ENCODE measurements around the gene B3GNT7. TPM values are rescaled to one million over a fixed set of nuclear protein-coding genes. Genes with fewer than 3 reads are reported as not detected.

The B3GNT7 gene
- total and polyA plus RNA-seq, 2 of the 4 experiments (the other 2 are of a cell fraction) = under 0.01 to 0.03 TPM

GRCh38 chr2:231371430-231372054 is 24.0 kb upstream of the B3GNT7 start:
- no peak for ATAC-seq (ENCODE audit: low read depth)
- DNase-seq = no peak

More at GRCh38 chr2:231371430-231372054, 24.0 kb upstream of the B3GNT7 start:
- H4K20me1 ChIP-seq (ENCODE audit: insufficient read depth, low read length) = no peaks in the 10 kb centered on the region
- H2BK20ac ChIP-seq (ENCODE audit: low read depth, low read length) = no peak overlapping the region
- H2BK120ac ChIP-seq (ENCODE audit: low read depth, low read length) = no peak overlapping the region
- no peak overlapping the region for H3K14ac ChIP-seq (replicated peaks; ENCODE audit: low read depth, low read length)
- H3K9me3 ChIP-seq (ENCODE audit: control insufficient read depth, insufficient read depth, low read length) = no peaks in the 10 kb centered on the region
- H2AFZ ChIP-seq (replicated peaks; ENCODE audit: low read length, poor library complexity) = no peak overlapping the region
- POLR2A ChIA-PET (ENCODE audit: unreplicated experiment) = no interaction called here
- BruUV-seq (replicated peaks) = no TSS peak
- no peak overlapping the region for H3K4me2 ChIP-seq (ENCODE audit: low read depth, low read length)
- H3K4me3 ChIP-seq (ENCODE audit: insufficient read depth, low read depth, low read length) = no peak overlapping the region
- CTCF ChIA-PET = no interaction called here
- H3K79me1 ChIP-seq (ENCODE audit: low read depth in 1 of 2, low read length in 2 of 2) = no peaks in the 10 kb centered on the region
- H2AK9ac ChIP-seq (replicated peaks; ENCODE audit: low read depth, low read length, poor library complexity) = no peak overlapping the region
- intact Hi-C loops (cut with micrococcal nuclease) (no loop called here), in situ Hi-C loops (cut with MboI; ENCODE audit: low sequenced_read_pairs) (no loop called here), dilution Hi-C loops (cut with HindIII; ENCODE audit: low sequenced_read_pairs, unreplicated experiment) (no loop called here)
- no peak overlapping the region for H4K5ac ChIP-seq (ENCODE audit: low read depth, low read length)
- no peaks in the 10 kb centered on the region for H3K4me1 ChIP-seq (ENCODE audit: control insufficient read depth, insufficient read depth, low read length)
- TF ChIP-seq FOS (IDR thresholded peaks at IDR 0.05; ENCODE audit: low read depth, low read length) (no peak), NFE2L2 (IDR thresholded peaks at IDR 0.05; ENCODE audit: low read depth, low read length) (no peak), MAFK (IDR thresholded peaks at IDR 0.05; ENCODE audit: low read depth, low read length) (no peak), RFX5 (IDR thresholded peaks at IDR 0.05; ENCODE audit: low read depth, low read length) (no peak), MAZ (IDR thresholded peaks at IDR 0.05; ENCODE audit: borderline replicate concordance, low read depth, low read length) (no peak), CHD1 (IDR thresholded peaks at IDR 0.05; ENCODE audit: low read depth, low read length) (no peak), CEBPB (IDR thresholded peaks at IDR 0.05; ENCODE audit: low read depth, low read length) (no peak), MXI1 (IDR thresholded peaks at IDR 0.05; ENCODE audit: borderline replicate concordance, low read depth, low read length) (no peak), SMC3 (IDR thresholded peaks at IDR 0.05; ENCODE audit: low read depth, low read length) (no peak), BHLHE40 (IDR thresholded peaks at IDR 0.05; ENCODE audit: low read depth, low read length) (no peak)
- TF ChIP-seq, protein P1, sequence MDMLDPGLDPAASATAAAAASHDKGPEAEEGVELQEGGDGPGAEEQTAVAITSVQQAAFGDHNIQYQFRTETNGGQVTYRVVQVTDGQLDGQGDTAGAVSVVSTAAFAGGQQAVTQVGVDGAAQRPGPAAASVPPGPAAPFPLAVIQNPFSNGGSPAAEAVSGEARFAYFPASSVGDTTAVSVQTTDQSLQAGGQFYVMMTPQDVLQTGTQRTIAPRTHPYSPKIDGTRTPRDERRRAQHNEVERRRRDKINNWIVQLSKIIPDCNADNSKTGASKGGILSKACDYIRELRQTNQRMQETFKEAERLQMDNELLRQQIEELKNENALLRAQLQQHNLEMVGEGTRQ (IDR thresholded peaks at IDR 0.05; ENCODE audit: low read depth, low read length) = no peak
- TF ChIP-seq, protein P2, sequence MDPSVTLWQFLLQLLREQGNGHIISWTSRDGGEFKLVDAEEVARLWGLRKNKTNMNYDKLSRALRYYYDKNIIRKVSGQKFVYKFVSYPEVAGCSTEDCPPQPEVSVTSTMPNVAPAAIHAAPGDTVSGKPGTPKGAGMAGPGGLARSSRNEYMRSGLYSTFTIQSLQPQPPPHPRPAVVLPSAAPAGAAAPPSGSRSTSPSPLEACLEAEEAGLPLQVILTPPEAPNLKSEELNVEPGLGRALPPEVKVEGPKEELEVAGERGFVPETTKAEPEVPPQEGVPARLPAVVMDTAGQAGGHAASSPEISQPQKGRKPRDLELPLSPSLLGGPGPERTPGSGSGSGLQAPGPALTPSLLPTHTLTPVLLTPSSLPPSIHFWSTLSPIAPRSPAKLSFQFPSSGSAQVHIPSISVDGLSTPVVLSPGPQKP (IDR thresholded peaks at IDR 0.05; ENCODE audit: borderline replicate concordance, low read depth, low read length) = no peak
- TF ChIP-seq, protein P3, sequence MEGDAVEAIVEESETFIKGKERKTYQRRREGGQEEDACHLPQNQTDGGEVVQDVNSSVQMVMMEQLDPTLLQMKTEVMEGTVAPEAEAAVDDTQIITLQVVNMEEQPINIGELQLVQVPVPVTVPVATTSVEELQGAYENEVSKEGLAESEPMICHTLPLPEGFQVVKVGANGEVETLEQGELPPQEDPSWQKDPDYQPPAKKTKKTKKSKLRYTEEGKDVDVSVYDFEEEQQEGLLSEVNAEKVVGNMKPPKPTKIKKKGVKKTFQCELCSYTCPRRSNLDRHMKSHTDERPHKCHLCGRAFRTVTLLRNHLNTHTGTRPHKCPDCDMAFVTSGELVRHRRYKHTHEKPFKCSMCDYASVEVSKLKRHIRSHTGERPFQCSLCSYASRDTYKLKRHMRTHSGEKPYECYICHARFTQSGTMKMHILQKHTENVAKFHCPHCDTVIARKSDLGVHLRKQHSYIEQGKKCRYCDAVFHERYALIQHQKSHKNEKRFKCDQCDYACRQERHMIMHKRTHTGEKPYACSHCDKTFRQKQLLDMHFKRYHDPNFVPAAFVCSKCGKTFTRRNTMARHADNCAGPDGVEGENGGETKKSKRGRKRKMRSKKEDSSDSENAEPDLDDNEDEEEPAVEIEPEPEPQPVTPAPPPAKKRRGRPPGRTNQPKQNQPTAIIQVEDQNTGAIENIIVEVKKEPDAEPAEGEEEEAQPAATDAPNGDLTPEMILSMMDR (conservative IDR thresholded peaks at IDR 0.05; ENCODE audit: low read depth, low read length) = no peak
- no peaks in the 10 kb centered on the region for H3K9me1 ChIP-seq (ENCODE audit: insufficient read depth, low read length)
- H2BK5ac ChIP-seq (ENCODE audit: low read depth, low read length, poor library complexity, severe bottlenecking) = no peak overlapping the region
- H4K8ac ChIP-seq (ENCODE audit: low read depth in 2 of 2, low read length in 2 of 2) = no peak overlapping the region
- no peak overlapping the region for H2BK15ac ChIP-seq (ENCODE audit: low read depth, low read length)
- no peak overlapping the region for H3K23ac ChIP-seq (ENCODE audit: low read depth, low read length)
- no peak overlapping the region for H3K27ac ChIP-seq (ENCODE audit: insufficient read depth, low read length)
- no peak overlapping the region for H4K91ac ChIP-seq (ENCODE audit: insufficient read depth, low read depth, low read length)
- no peak overlapping the region for H3K18ac ChIP-seq (ENCODE audit: low read depth, low read length)
- WGBS, 2 experiments (ENCODE audit: extremely low coverage in 2 of 2, insufficient read length in 1 of 2) = 58% methylated on average over 2 of the region's 13 CpGs; no CpG with 5 or more reads in 1 of the 2 experiments
- H3K36me3 ChIP-seq (ENCODE audit: control insufficient read depth, insufficient read depth, low read length) = no peaks in the 10 kb centered on the region; the same call in 1 of the 2 replicates
- no peak overlapping the region for H3K56ac ChIP-seq (ENCODE audit: extremely low read depth, insufficient read depth, low read length)
- H3K4ac ChIP-seq (ENCODE audit: low read depth, low read length) = no peak overlapping the region
- H3K27me3 ChIP-seq (ENCODE audit: control insufficient read depth, insufficient read depth, low read length) = peaks cover 2% of the 10 kb centered on the region; the same call in 1 of the 2 replicates
- no peak overlapping the region for H3K9ac ChIP-seq (ENCODE audit: low read depth, low read length)
- no peak overlapping the region for H2AK5ac ChIP-seq (ENCODE audit: low read depth, low read length)

Measured in IMR-90 (cell line).